ENCODE measurements around the gene ALDOB.

DNA sequence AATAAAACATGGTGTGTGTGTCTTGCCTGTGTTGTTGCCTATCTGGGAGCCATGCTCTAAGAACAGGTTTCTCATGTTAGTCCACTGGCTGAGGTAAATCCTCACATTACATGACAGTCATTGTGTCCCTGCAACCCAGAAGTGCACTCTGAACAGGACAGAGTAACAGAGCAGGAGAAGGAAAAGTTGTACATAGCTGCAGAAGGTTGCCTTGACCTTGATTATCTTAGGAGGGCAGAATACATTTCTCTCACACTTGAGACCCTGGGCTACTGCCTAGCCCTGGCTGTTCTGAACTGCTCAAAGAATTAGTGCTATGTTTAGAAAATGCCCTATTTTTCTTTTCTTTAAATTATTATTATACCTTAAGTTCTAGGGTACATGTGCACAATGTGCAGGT is 20.0 kb downstream of the ALDOB start:
- TF ChIP-seq, protein P1, sequence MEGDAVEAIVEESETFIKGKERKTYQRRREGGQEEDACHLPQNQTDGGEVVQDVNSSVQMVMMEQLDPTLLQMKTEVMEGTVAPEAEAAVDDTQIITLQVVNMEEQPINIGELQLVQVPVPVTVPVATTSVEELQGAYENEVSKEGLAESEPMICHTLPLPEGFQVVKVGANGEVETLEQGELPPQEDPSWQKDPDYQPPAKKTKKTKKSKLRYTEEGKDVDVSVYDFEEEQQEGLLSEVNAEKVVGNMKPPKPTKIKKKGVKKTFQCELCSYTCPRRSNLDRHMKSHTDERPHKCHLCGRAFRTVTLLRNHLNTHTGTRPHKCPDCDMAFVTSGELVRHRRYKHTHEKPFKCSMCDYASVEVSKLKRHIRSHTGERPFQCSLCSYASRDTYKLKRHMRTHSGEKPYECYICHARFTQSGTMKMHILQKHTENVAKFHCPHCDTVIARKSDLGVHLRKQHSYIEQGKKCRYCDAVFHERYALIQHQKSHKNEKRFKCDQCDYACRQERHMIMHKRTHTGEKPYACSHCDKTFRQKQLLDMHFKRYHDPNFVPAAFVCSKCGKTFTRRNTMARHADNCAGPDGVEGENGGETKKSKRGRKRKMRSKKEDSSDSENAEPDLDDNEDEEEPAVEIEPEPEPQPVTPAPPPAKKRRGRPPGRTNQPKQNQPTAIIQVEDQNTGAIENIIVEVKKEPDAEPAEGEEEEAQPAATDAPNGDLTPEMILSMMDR (IDR thresholded peaks at IDR 0.05 in 4 of 5, conservative IDR thresholded peaks at IDR 0.05 in 1 of 5): no peak
- no peak for TF ChIP-seq POLR2A (IDR thresholded peaks at IDR 0.05)

Measured in gastrocnemius medialis (tissue), 4 donors.